ENCODE measurements around the gene NR1I3. TPM values are rescaled to one million over a fixed set of nuclear protein-coding genes. Genes with fewer than 3 reads are reported as not detected.

The NR1I3 gene
- total and polyA plus RNA-seq, 2 of the 13 experiments (the other 11 are each of a cell fraction or from before 2014, with no cell fraction given): 0.62 to 0.95 TPM

GRCh38 chr1:161192476-161193465, 45.2 kb downstream of the NR1I3 start (continued):
- TF ChIP-seq, protein P1, sequence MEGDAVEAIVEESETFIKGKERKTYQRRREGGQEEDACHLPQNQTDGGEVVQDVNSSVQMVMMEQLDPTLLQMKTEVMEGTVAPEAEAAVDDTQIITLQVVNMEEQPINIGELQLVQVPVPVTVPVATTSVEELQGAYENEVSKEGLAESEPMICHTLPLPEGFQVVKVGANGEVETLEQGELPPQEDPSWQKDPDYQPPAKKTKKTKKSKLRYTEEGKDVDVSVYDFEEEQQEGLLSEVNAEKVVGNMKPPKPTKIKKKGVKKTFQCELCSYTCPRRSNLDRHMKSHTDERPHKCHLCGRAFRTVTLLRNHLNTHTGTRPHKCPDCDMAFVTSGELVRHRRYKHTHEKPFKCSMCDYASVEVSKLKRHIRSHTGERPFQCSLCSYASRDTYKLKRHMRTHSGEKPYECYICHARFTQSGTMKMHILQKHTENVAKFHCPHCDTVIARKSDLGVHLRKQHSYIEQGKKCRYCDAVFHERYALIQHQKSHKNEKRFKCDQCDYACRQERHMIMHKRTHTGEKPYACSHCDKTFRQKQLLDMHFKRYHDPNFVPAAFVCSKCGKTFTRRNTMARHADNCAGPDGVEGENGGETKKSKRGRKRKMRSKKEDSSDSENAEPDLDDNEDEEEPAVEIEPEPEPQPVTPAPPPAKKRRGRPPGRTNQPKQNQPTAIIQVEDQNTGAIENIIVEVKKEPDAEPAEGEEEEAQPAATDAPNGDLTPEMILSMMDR (CRISPR knock-in tag; IDR thresholded peaks at IDR 0.05): peak; percentile 92
- TF ChIP-seq MLXIP (CRISPR knock-in tag; IDR thresholded peaks at IDR 0.05; ENCODE audit: borderline replicate concordance) (no peak), ZMAT3 (CRISPR knock-in tag; conservative IDR thresholded peaks at IDR 0.05) (no peak), ZNF296 (CRISPR knock-in tag; conservative IDR thresholded peaks at IDR 0.05) (no peak), GPN1 (CRISPR knock-in tag; IDR thresholded peaks at IDR 0.05; ENCODE audit: borderline replicate concordance) (no peak), CAMTA2 (CRISPR knock-in tag; IDR thresholded peaks at IDR 0.05; ENCODE audit: borderline replicate concordance) (0 out of 2 replicates have a peak, but pooled peaks have one; percentile 36), MIER2 (CRISPR knock-in tag; IDR thresholded peaks at IDR 0.05) (no peak), ZIK1 (CRISPR knock-in tag; IDR thresholded peaks at IDR 0.05; ENCODE audit: borderline replicate concordance, low read depth) (no peak), FOXK2 (IDR thresholded peaks at IDR 0.05) (no peak), MTF1 (CRISPR knock-in tag; IDR thresholded peaks at IDR 0.05) (no peak), MXI1 (IDR thresholded peaks at IDR 0.05; ENCODE audit: borderline replicate concordance, low read depth, low read length) (no peak), CHD2 (IDR thresholded peaks at IDR 0.05; ENCODE audit: low read depth, low read length) (no peak), CEBPZ (IDR thresholded peaks at IDR 0.05; ENCODE audit: low read length) (no peak), ATF1 (CRISPR knock-in tag; IDR thresholded peaks at IDR 0.05) (no peak), TBP (CRISPR knock-in tag; IDR thresholded peaks at IDR 0.05) (no peak), ZNF850 (CRISPR knock-in tag; conservative IDR thresholded peaks at IDR 0.05) (no peak), ZNF75D (CRISPR knock-in tag; IDR thresholded peaks at IDR 0.05; ENCODE audit: borderline replicate concordance) (no peak), ZNF317 (CRISPR knock-in tag; IDR thresholded peaks at IDR 0.05) (no peak), ZNF709 (CRISPR knock-in tag; IDR thresholded peaks at IDR 0.05) (no peak), SMARCC2 (IDR thresholded peaks at IDR 0.05) (no peak), SKI (IDR thresholded peaks at IDR 0.05; ENCODE audit: partially characterized antibody) (no peak), GFI1 (CRISPR knock-in tag; IDR thresholded peaks at IDR 0.05; ENCODE audit: borderline replicate concordance) (no peak), TOE1 (CRISPR knock-in tag; IDR thresholded peaks at IDR 0.05) (no peak)
